ENCODE measurements around the gene RTBDN. TPM values are rescaled to one million over a fixed set of nuclear protein-coding genes. Genes with fewer than 3 reads are reported as not detected.
"Not testable (repeated sequence)": the region's sequence is repeated elsewhere in the genome, so short reads cannot be mapped to it uniquely, and the experiment has no call there.

Gene RTBDN
- total RNA-seq, 1 experiment from 2014 or later, result 8.0 TPM

GRCh38 chr19:12833738-12834565 lies 427 bp downstream of the RTBDN start:
- in situ Hi-C loops (cut with HindIII; ENCODE audit: low sequenced_read_pairs), result no loop called here
- peak; percentile 67 for DNase-seq (ENCODE audit: low spot score)

GRCh38 chr19:12833418-12833737 lies 1.0 kb downstream of the RTBDN start:
- in situ Hi-C loops (cut with HindIII; ENCODE audit: low sequenced_read_pairs), result no loop called here
- no peak for DNase-seq (ENCODE audit: low spot score)

GRCh38 chr19:12828494-12828893 lies 5.9 kb downstream of the RTBDN start:
- peak; percentile 58 for DNase-seq (ENCODE audit: low spot score)
- in situ Hi-C loops (cut with HindIII; ENCODE audit: low sequenced_read_pairs), result no loop called here

GRCh38 chr19:12825254-12826131 lies 8.9 kb downstream of the RTBDN start:
- in situ Hi-C loops (cut with HindIII; ENCODE audit: low sequenced_read_pairs), result no loop called here
- no peak for DNase-seq (ENCODE audit: low spot score)

DNA sequence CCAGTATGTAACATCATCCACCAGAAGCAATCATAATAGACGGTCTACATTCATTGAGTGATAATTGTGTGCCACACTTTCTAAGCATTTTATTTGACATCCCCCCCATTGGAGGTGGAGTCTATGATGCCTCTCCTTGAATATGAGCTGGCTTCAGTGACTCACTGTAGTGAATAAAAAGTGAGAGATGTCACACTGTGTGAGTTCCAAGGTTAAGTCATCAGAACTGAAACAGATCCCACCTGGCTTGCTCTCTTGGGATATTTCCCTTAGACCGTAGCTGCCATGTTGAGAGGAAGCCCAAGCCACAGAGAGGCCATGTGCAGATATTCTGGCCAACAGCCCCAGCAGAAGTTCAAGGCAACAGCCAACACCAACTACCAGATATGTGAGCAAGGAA lies 12.6 kb downstream of the RTBDN start:
- no peak for DNase-seq (ENCODE audit: low spot score)
- in situ Hi-C loops (cut with HindIII; ENCODE audit: low sequenced_read_pairs), result no loop called here

DNA sequence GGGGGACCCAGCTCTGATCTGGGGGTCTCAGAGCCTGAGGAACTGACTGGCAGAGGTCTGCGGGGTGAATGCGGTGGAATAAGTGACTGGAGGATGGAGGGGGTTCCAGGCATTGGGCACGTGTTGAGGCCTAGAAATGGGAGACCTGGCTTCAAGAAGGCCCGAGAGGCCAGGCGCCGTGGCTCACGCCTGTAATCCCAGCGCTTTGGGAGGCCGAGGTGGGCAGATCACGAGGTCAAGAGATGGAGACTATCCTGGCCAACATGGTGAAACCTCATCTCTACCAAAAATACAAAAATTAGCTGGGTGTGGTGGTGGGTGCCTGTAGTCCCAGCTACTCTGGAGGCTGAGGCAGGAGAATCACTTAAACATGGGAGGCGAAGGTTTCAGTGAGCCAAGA lies 16.6 kb downstream of the RTBDN start:
- in situ Hi-C loops (cut with HindIII; ENCODE audit: low sequenced_read_pairs); DNase-seq (ENCODE audit: low spot score): not testable (repeated sequence)

DNA sequence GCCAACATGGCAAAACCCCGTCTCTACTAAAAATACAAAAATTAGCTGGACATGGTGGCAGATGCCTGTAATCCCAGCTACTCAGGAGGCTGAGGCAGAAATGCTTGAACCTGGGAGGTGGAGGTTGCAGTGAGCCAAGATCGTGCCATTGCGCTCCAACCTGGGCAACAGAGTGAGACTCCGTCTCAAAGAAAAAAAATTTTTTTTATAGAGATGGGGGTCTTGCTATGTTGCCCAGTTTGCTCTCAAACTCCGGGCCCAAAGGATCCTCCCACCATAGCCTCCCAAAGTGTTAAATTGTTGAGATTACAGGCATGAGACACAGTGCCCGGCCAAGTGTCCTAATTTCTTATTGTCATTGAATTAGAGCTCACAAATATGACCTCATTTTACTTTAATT lies 17.2 kb downstream of the RTBDN start:
- DNase-seq (ENCODE audit: low spot score); in situ Hi-C loops (cut with HindIII; ENCODE audit: low sequenced_read_pairs): not testable (repeated sequence)

GRCh38 chr19:12815088-12815487 lies 19.3 kb downstream of the RTBDN start:
- in situ Hi-C loops (cut with HindIII; ENCODE audit: low sequenced_read_pairs), result no loop called here

DNA sequence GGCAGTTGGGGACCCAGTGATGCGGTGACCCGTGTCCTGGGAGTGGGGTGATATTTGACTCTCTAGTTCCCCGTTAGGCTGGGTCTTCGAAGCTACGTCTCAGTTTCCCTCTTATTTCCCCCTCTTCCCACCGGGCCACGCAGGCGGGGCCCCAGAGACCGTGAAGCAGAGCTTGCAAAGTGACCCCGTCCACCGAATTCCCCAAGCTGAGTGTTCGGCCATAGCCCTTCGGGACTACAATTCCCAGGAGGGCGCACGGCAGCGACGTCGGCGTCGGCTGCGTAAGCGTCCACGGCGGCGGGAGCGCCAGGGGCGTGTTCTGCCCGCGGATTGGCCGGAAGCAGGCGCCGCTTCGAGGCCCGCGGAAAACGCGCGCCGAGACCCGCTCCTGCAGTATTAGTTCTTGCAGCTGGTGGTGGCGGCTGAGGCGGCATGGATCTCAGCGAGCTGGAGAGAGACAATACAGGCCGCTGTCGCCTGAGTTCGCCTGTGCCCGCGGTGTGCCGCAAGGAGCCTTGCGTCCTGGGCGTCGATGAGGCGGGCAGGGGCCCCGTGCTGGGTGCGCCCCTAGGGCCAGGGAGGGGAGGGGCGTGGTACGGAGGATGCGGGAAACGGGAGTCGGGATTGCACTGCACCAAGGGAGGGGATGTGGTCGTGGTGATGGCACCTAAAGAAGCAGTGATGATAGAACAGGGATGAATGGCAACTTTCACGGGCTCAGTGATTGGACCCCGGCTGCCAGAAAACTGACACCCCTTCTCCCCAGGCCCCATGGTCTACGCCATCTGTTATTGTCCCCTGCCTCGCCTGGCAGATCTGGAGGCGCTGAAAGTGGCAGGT lies 27.9 kb downstream of the RTBDN start, which contains the start of gene RNASEH2A:
Gene RNASEH2A (plus strand): TSS at position 343 of the 840 bp plus-strand sequence. CDS start 90 bp downstream, at position 433.
- in situ Hi-C loops (cut with HindIII; ENCODE audit: low sequenced_read_pairs), result no loop called here
- peak; percentile 92 for DNase-seq (ENCODE audit: low spot score)

More at GRCh38 chr19:12815088-12815487, 19.3 kb downstream of the RTBDN start:
- DNase-seq (ENCODE audit: low spot score), result no peak

GRCh38 chr19:12804051-12804450 lies 30.3 kb downstream of the RTBDN start:
- in situ Hi-C loops (cut with HindIII; ENCODE audit: low sequenced_read_pairs), result no loop called here
- no peak for DNase-seq (ENCODE audit: low spot score)

DNA sequence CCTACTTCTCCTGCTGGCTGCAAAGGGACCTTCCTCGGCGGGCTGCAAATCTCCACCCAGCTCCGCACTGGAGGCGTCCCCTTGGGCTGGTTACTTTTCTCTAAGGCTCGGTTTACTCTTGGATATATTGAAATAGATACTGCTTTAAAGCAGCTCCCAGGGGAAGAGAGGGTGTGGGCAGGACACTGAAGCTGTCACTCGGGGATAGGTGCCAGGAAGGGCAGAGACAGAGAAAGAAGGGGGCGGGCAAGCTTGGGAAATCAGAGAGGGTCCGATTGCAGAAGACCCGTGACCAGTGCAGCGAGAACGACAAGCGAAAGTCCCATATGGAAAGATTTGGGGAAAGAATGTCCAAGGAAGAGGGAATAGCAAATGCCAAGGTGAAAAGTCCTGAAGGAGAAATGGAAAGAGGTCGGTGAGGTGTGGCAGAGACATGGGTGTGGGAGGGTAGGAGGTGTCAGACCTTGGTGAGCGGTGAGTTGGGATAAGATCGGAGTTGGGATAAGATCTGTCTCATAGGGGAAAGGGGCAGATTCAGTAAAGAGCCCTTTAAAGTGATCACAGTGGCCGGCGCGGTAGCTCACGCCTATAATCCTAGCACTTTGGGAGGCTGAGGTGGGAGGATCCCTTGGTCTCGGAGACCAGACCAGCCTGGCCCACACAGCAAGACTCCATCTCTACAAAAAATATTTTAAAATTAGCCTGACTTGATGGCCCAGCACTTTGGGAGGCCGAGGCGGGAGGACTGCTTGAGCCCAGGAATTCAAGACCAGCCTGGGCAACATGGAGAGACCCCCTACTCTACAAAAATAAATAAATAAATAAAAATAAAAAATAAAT lies 31.9 kb downstream of the RTBDN start:
- in situ Hi-C loops (cut with HindIII; ENCODE audit: low sequenced_read_pairs), result no loop called here
- peak; percentile 67 for DNase-seq (ENCODE audit: low spot score)

DNA sequence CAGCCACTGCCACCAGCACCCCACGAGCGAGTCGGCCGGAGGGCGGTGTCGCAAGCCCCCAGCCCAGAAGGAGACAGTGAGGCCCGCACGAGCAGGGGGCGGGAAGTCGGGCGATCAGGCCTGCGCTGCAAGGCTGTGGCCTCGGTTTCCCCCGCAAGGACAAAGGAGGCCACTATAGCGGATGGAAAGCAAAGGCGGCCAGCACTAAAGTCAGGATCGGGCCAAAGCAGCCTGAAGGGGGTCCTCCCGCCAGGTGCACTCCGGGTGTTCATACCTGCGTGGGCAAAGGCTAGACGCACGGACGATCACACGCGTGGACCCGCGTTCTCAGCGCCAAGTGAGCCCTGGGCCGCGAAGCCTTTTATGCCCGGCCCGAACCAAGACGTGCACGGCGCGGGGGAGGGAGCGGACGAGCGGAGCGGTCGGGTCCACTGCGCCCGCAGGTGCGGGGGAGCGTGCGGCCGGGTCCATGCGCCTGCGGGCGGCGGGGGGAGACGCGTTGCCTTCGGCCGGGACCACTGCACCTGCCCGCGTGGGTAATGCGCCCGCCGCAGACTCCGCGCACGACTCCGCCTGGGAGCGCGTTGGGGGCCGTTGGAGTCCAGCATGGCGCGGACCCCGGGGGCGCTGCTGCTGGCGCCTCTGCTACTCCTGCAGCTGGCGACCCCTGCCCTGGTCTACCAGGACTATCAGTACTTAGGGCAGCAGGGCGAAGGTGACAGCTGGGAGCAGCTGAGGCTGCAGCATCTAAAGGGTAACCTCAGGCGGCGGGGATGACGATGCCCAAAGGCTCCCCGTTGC lies 32.7 kb downstream of the RTBDN start, which contains the start of the genes PRDX2 and THSD8:
Gene PRDX2 (minus strand): TSS at position 335 of the 801 bp plus-strand sequence. CDS start 539 bp downstream, outside the sequence.
Gene THSD8 (plus strand): TSS at position 604 of the 801 bp plus-strand sequence. CDS start 3 bp downstream, at position 607.
- in situ Hi-C loops (cut with HindIII; ENCODE audit: low sequenced_read_pairs), result no loop called here
- peak; percentile 88 for DNase-seq (ENCODE audit: low spot score)

DNA sequence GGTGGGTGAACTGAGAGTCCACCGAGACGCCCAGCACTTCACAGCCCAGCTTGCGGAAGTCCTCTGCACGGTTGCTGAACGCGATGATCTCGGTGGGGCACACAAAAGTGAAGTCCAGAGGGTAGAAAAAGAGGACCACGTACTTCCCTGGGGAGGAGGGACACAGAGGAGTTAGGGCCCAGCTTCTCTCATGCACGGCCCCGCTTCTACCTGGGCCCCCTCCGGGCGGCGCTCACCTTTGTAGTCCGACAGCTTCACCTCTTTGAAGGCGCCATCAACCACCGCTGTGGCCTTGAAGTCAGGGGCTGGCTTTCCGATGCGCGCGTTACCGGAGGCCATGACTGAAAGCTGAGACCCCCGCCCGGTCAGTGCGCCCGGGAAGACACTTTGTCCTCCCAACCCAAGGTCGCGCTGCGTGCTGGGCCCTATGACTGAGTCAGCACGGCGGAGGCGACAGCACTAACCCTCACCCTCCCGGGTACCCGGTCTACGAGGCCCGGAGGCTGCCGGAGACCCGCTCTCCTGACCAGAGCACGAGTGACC lies 33.4 kb downstream of the RTBDN start:
- in situ Hi-C loops (cut with HindIII; ENCODE audit: low sequenced_read_pairs), result no loop called here
- DNase-seq (ENCODE audit: low spot score), result no peak

DNA sequence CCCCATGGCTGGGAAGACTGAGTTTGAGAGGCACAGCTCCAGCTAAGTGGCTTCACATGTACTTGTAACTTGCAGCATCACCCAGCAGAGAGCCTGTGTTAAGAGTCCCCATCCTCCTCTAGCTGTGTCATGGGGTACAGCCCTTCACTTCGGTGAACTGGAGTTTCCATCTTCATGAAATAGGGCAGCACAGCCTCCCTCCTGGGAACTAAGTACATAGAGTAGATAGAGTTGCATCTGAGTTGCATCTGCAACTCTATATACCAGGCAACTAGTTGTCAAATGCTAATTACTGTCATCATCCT lies 34.0 kb downstream of the RTBDN start:
- DNase-seq (ENCODE audit: low spot score), result no peak
- in situ Hi-C loops (cut with HindIII; ENCODE audit: low sequenced_read_pairs), result no loop called here

DNA sequence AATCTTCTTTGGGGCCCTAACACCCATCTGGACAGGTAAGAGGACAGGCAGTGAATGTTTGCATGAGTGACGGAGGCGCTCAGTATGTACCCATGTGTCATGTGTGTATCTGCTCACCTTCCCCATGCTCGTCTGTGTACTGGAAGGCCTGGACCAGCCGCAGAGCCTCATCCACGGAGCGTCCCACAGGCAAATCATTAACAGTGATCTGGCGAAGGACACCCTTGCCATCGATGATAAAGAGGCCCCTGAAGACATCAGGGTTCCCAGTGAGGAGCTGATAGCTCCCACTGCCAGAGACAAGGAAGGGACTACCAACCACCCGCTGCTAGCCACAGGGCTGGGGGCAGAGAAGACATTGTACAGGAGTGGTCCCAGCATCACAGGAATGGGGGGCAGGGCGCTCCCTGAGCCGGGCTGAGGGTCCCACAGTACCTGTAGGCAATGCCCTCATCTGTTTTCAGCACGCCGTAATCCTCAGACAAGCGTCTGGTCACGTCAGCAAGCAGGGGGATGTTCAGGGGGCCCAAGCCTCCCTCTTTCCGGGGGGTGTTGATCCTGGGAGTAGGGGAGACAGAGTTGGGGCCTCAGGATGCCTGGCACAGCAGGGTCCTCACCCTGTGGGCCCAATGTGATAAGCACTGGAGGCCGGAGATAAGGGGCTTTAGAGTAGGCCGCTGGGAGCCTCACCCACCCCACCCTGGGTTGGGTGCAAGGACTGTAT lies 34.5 kb downstream of the RTBDN start:
- in situ Hi-C loops (cut with HindIII; ENCODE audit: low sequenced_read_pairs), result no loop called here
- no peak for DNase-seq (ENCODE audit: low spot score)

- DNase-seq (ENCODE audit: low spot score); in situ Hi-C loops (cut with HindIII; ENCODE audit: low sequenced_read_pairs): not testable (repeated sequence)
Measured at GRCh38 chr19:12797607-12798006, 36.8 kb downstream of the RTBDN start.

GRCh38 chr19:12797141-12797587 lies 37.2 kb downstream of the RTBDN start:
- in situ Hi-C loops (cut with HindIII; ENCODE audit: low sequenced_read_pairs), result no loop called here
- DNase-seq (ENCODE audit: low spot score), result no peak
